ENCODE measurements around the gene ELMO1. TPM values are rescaled to one million over a fixed set of nuclear protein-coding genes. Genes with fewer than 3 reads are reported as not detected.

ELMO1 gene
- total RNA-seq, 2 experiments from 2014 or later: 68.0 to 74.4 TPM

DNA sequence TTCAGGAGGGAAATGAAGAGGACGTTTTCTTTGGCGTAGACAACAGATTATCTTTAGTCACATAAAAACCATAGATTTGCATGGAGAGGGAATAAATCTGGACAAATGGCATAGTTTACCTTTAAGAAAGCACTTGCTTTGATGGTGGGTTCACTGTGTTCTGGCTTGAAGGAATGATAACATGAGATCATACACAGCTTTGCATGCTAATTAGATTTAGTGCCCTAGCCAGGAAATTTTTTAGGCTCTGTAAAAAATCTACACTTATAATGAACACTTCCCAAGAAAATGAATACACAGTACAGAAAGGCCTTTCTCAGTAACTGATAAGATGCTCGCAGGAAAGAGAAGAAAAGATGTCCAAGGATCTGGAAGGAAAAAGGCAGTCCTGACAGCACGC, 506.1 kb downstream of the ELMO1 start:
- no peak for DNase-seq
- Mint-ChIP-seq H3K4me3 (no peak overlapping the region), H3K27ac (no peak overlapping the region), H3K27me3 (no peaks in the 10 kb centered on the region), H3K4me1 (peaks cover 7% of the 10 kb centered on the region), H3K36me3 (peaks cover 93% of the 10 kb centered on the region), H3K9me3 (peaks cover 62% of the 10 kb centered on the region)

DNA sequence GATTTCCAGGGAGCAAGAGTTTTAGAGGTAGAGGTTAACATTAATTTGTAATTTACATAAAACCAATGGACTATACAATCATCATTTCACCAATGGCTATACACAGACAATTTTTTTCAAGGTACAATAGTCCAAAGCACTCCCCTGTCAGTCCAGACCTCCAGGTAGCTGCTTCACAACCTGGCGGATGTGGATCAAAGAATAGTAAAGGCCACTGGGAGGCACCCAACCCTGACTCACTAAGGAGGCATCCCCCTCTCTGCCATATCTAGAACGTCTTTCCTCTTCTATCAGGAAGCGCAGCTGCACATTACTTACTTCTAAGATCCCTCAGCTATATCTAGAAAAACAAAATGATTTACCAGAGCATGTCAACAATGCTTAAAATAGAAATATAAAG, 506.6 kb downstream of the ELMO1 start:
- H3K4me1 Mint-ChIP-seq: peaks cover 7% of the 10 kb centered on the region
- H3K9me3 Mint-ChIP-seq: peaks cover 61% of the 10 kb centered on the region
- H3K27ac Mint-ChIP-seq: no peak overlapping the region
- no peak for DNase-seq
- H3K36me3 Mint-ChIP-seq: peaks cover 93% of the 10 kb centered on the region
- H3K4me3 Mint-ChIP-seq: no peak overlapping the region
- H3K27me3 Mint-ChIP-seq: no peaks in the 10 kb centered on the region

DNA sequence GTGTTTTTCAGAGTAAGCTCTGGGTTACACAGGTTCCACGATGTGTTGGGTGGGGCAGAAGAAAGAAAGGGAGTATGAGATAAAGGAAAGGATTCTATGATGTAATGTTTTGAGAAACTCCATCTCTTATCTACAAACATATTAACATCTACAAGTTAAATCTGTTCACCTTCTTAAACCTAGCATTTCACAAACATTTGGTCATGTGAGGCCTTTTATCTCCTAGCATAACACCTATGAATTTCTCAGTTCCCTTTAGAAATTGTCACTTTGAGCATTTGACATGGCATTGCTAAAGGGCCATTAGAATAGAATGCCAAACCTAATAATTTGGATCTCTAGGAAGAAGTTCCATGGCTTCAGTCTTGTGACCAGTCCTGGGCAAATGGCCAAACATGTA, 507.3 kb downstream of the ELMO1 start:
- Mint-ChIP-seq H3K4me3 (no peak overlapping the region), H3K27ac (no peak overlapping the region), H3K9me3 (peaks cover 63% of the 10 kb centered on the region), H3K36me3 (peaks cover 95% of the 10 kb centered on the region), H3K27me3 (no peaks in the 10 kb centered on the region), H3K4me1 (peaks cover 7% of the 10 kb centered on the region)
- no peak for DNase-seq

DNA sequence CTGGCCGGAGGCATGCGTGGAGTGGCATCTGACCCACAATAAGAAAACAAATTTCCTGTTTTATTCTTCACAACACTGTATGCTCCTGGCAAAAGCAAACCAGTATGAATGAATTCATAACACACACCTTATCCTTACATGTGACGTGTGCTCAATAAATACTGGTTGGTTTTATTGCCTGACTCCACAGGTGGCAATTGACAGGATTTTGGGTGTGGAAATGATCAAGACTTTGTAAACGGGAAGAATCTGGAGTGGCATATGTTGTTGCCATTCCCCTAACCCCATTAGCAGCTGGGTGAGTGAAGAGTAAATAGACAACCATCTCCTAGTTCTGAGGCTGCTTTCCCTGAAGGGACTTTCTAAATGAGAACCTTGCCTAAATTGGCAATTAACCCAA, 508.8 kb downstream of the ELMO1 start:
- Mint-ChIP-seq H3K4me3 (no peak overlapping the region), H3K27me3 (no peaks in the 10 kb centered on the region), H3K4me1 (peaks cover 7% of the 10 kb centered on the region), H3K36me3 (peaks cover 96% of the 10 kb centered on the region), H3K27ac (no peak overlapping the region), H3K9me3 (peaks cover 68% of the 10 kb centered on the region)
- DNase-seq: no peak

DNA sequence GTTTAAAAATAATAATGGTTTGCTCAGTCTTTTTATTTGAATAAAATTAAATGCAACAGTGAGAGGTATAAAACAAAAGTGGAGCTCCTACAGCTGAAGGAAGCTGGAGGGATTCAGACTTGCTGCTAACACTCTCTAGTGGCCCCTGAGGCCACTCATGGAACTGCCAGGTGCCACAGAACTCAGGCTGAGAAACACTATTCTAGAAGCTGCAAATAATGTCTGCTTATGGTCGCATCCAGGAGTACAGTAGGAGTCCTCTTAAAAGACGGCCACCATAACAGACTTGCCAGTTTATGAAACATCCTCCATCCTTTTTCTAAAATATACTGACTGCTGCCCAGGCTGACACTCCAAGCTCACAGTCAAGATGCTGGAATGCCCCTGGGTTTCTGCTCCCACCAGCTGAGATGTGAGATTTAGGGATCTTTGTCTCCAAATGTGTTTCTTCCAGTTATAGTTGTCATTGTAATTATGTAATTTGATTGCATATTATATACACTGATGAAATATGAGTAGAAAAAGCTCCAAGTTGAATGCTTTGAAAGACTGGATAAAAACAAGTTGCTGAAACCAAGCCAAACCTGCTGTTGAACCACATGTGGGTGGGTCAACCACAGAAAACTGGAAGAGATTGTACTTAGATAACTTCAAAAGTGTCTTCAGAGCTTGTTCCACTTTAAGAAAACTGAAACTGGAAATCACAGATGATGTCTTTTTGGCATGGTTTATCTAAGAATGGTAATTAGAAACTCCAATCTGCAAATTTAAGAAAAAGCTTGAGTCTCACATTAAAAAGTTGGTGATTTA, 510.7 kb downstream of the ELMO1 start:
- Mint-ChIP-seq H3K36me3 (peaks cover 90% of the 10 kb centered on the region), H3K27me3 (no peaks in the 10 kb centered on the region), H3K4me3 (no peak overlapping the region), H3K27ac (no peak overlapping the region), H3K9me3 (peaks cover 58% of the 10 kb centered on the region), H3K4me1 (no peaks in the 10 kb centered on the region)
- DNase-seq: no peak

DNA sequence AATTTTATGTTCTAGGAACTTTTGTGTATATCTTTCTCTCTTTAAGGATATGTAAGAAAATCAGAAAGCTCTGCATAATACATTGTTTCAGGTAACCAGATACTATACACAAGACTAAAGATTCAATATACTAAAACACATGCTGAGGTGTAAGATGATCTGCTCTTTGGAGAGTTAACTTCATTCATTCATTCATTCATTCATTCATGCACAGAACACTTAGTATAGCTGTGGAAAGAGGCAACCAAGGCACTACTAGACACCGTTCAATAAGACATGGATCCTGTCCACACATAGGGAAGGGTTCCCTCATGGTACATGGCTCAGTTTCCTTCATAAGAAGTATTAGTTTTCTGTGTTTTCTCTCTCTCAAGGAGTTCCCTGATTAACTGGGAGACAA, 516.8 kb downstream of the ELMO1 start:
- Mint-ChIP-seq H3K4me3 (no peak overlapping the region), H3K27ac (no peak overlapping the region), H3K9me3 (peaks cover 22% of the 10 kb centered on the region), H3K27me3 (no peaks in the 10 kb centered on the region), H3K36me3 (peaks cover 65% of the 10 kb centered on the region), H3K4me1 (no peaks in the 10 kb centered on the region)
- no peak for DNase-seq

DNA sequence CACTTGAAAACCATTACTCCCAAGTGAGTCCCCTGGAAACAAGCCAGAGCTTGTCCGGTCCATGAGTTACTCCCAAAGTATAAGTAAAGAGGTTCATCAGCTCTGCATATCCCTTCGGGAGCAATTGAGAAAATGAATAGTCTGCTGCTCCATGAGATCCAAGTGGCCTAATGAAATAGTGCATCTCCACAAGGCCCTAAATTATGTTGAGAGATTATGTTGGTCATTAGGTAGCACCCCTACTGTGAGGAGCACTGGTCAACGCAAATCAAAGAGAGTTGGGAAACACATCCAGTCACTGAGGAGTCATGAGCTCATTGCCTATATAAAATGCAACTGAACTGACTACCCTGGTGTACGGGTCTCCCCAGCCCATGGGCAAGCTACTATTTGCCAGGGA, 518.9 kb downstream of the ELMO1 start:
- H3K4me1 Mint-ChIP-seq: no peaks in the 10 kb centered on the region
- no peak overlapping the region for H3K27ac Mint-ChIP-seq
- DNase-seq: no peak
- H3K9me3 Mint-ChIP-seq: peaks cover 6% of the 10 kb centered on the region
- H3K27me3 Mint-ChIP-seq: no peaks in the 10 kb centered on the region
- no peak overlapping the region for H3K4me3 Mint-ChIP-seq
- peaks cover 58% of the 10 kb centered on the region for H3K36me3 Mint-ChIP-seq

DNA sequence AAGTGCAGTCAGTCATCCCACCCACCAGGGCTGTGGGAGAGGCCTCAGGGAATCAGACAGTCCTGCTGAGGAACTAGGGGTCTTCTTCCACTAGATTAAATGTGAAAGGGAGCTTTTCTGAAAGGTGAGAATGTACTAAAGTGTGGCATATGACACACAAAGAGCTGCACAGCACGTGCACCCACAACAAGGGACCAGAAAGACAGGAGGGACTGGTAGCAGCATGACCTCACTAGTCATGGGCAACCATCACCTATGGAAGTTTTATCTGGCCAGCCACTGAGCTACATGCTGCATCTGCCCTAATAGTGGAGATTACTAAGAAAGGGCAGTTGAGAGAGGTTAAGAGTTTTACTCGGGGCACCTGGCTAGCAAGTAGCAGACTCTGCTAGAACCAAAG, 519.9 kb downstream of the ELMO1 start:
- H3K27me3 Mint-ChIP-seq: no peaks in the 10 kb centered on the region
- peaks cover 3% of the 10 kb centered on the region for H3K4me1 Mint-ChIP-seq
- H3K36me3 Mint-ChIP-seq: peaks cover 60% of the 10 kb centered on the region
- DNase-seq: no peak
- peaks cover 6% of the 10 kb centered on the region for H3K9me3 Mint-ChIP-seq
- H3K4me3 Mint-ChIP-seq: no peak overlapping the region
- H3K27ac Mint-ChIP-seq: no peak overlapping the region

DNA sequence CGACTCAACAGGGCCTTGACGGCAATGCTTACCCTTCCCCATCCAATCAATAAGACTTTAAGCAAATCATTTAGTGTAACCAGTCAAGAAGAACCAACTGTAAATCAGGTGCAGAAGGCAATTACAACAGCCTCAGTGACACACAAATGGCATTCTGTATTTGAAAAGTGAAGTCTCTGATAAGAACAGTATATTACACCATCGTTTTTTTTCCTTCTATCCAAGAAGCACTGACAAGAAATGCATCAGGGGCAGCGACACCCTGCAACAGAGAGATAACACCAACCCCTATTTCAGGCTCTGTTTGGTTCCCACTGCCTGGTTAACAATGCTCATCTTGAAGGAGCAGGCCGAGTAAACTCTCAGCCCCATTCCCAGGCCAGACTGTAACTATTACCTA, 520.4 kb downstream of the ELMO1 start:
- Mint-ChIP-seq H3K36me3 (peaks cover 59% of the 10 kb centered on the region), H3K27ac (no peak overlapping the region), H3K27me3 (no peaks in the 10 kb centered on the region), H3K4me1 (peaks cover 3% of the 10 kb centered on the region), H3K9me3 (peaks cover 6% of the 10 kb centered on the region), H3K4me3 (no peak overlapping the region)
- no peak for DNase-seq

DNA sequence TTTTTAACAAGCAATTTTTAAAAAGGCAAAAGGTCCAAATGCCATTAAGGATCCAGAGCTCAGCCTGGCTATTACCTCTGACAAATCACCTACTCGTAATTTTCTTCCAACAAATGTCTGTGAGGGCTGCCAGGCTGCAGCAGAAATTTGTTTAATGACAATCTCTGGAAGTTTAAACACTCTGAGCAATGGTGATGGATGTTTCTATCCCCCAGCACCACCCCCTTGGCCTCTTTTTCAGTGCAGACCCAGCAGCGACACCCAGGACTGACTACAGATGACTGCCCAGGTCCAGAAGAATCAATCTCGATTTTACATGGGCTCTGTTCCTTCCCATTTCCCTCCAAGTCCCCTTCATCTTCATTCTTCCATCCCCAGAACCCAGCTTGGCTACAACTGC, 523.0 kb downstream of the ELMO1 start:
- Mint-ChIP-seq H3K9me3 (peaks cover 15% of the 10 kb centered on the region), H3K4me1 (peaks cover 3% of the 10 kb centered on the region), H3K27ac (no peak overlapping the region), H3K27me3 (no peaks in the 10 kb centered on the region), H3K4me3 (no peak overlapping the region), H3K36me3 (peaks cover 60% of the 10 kb centered on the region)
- no peak for DNase-seq

DNA sequence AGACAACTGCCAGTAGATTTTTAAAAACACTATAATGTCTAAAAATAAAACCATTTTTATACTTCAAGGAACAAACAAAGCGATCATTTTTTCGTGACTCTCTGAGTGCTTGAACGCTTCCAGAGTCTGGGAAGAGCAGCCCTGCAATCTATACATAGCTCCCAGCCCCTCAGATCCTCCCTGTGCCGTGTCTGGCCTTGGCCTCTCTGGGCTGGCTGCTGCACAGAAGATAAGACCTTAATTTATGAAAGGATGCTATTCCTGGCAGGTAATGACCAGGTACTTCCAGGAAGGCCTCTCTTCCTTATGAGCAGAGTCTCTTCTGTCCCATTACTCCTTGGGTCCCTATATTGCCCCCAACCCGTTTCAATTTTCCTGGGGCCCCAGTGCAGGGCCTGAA, 523.5 kb downstream of the ELMO1 start:
- H3K27me3 Mint-ChIP-seq: no peaks in the 10 kb centered on the region
- H3K27ac Mint-ChIP-seq: no peak overlapping the region
- peaks cover 57% of the 10 kb centered on the region for H3K36me3 Mint-ChIP-seq
- no peak for DNase-seq
- peaks cover 15% of the 10 kb centered on the region for H3K9me3 Mint-ChIP-seq
- peaks cover 3% of the 10 kb centered on the region for H3K4me1 Mint-ChIP-seq
- no peak overlapping the region for H3K4me3 Mint-ChIP-seq

DNA sequence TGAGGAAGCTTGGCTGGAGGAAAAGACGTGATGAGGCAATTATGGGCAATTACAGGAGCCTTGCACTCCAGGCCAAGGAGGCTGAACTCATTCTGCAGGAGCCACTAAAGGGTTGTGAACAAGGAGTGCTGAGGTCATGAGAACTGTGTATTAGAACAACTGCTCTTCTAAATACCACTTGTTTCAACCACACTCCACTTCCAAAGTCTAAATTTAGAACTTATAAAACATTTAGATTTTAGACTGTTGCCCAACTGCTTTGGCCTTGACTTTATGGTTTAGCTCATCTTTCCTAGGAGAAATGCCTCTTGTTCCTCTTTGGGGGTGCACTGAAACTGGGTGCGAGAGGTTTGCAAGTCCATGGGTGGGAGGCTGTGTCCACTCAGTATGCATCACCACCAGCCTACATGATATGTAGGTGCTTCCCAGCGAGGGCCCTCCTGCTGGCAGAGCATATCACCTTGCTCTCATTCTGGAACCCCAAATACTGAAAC, 524.7 kb downstream of the ELMO1 start:
- DNase-seq: no peak
- H3K27ac Mint-ChIP-seq: no peak overlapping the region
- H3K4me3 Mint-ChIP-seq: no peak overlapping the region
- H3K27me3 Mint-ChIP-seq: no peaks in the 10 kb centered on the region
- H3K9me3 Mint-ChIP-seq: peaks cover 15% of the 10 kb centered on the region
- H3K36me3 Mint-ChIP-seq: peaks cover 53% of the 10 kb centered on the region
- peaks cover 3% of the 10 kb centered on the region for H3K4me1 Mint-ChIP-seq

DNA sequence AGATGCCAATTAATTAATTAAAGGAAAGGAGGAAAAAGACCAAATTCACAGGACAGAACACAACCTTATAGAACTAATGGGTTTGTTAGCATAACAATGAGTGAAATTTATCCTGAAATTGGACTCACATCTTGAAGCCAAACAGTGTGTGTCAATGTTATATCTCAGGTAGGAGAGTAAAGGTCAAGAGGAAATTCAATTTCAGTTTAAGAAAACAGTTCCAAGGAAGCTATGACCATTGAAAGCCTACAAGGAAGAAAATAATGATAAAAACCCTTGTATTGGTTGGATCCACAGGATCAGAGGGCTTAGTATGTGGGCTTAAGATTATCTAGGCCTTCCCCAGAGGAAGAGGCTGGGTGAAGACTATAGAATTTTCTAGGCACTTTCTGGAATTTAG, 525.5 kb downstream of the ELMO1 start:
- peaks cover 13% of the 10 kb centered on the region for H3K9me3 Mint-ChIP-seq
- H3K4me3 Mint-ChIP-seq: no peak overlapping the region
- no peak overlapping the region for H3K27ac Mint-ChIP-seq
- no peaks in the 10 kb centered on the region for H3K27me3 Mint-ChIP-seq
- no peak for DNase-seq
- peaks cover 50% of the 10 kb centered on the region for H3K36me3 Mint-ChIP-seq
- H3K4me1 Mint-ChIP-seq: peaks cover 3% of the 10 kb centered on the region

DNA sequence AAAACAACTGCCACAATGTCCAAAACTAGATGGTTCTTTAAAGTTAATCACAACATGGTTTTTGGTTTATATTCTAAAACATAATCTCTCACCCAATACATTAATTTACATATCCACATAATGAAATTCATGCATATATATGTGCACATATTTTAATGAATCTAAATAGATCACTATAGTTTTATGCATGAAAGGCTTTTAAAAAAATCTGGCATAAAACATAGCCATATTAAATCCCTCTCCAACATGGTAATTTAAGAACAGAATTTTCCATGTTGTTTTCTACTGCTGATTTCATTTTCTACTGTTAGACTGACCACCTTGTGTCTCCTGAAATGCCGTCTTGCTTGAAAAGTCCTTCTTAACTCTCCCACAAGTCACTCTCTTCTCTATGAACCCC, 528.2 kb downstream of the ELMO1 start:
- peaks cover 53% of the 10 kb centered on the region for H3K36me3 Mint-ChIP-seq
- no peak overlapping the region for H3K27ac Mint-ChIP-seq

DNA sequence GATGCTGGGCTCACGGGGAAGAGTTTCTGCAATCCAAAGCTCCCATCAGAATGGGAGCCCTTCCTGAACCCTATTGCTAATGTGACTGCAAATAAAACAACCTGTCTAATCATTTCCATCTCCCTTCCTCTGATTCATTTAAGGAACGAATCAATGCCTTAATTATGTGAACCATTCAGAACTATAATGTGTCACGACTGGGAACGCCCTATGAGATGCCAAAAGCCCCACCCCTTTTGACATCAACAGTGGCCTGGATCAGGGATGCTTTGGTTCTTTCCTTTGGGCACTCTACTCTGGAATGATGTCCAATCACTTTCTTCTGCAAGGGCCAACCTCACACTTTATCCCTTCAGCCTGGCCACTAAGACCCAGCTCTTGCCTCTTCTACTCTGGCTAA, 528.9 kb downstream of the ELMO1 start:
- peaks cover 5% of the 10 kb centered on the region for H3K4me1 Mint-ChIP-seq
- H3K4me3 Mint-ChIP-seq: no peak overlapping the region
- H3K27ac Mint-ChIP-seq: no peak overlapping the region
- DNase-seq: no peak
- no peaks in the 10 kb centered on the region for H3K27me3 Mint-ChIP-seq
- peaks cover 51% of the 10 kb centered on the region for H3K36me3 Mint-ChIP-seq
- H3K9me3 Mint-ChIP-seq: peaks cover 12% of the 10 kb centered on the region

More for the DNA sequence above, 528.2 kb downstream of the ELMO1 start:
- H3K4me3 Mint-ChIP-seq: no peak overlapping the region
- H3K27me3 Mint-ChIP-seq: no peaks in the 10 kb centered on the region
- H3K4me1 Mint-ChIP-seq: peaks cover 4% of the 10 kb centered on the region
- peaks cover 12% of the 10 kb centered on the region for H3K9me3 Mint-ChIP-seq
- no peak for DNase-seq

DNA sequence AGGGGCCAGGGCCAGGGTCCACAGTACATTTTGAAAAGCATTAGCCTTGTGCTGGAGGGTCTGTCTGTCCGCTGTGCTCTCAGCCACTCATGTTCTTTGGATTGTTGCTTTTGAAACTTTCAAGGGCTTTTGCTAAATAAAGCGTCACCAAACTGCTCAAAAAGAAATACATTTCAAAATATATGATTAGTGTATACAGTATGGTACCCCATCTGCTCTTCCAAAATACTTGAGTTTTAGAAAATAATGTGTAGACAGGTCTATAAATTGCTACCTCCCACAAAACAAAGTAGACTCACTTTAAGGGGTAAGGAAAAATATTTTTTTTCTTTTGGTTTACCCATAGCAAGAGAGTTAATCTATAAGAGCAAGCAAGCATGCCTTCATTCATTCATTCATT, 530.1 kb downstream of the ELMO1 start:
- no peak overlapping the region for H3K27ac Mint-ChIP-seq
- DNase-seq: no peak
- H3K4me1 Mint-ChIP-seq: peaks cover 2% of the 10 kb centered on the region
- H3K36me3 Mint-ChIP-seq: peaks cover 48% of the 10 kb centered on the region
- no peaks in the 10 kb centered on the region for H3K27me3 Mint-ChIP-seq
- no peak overlapping the region for H3K4me3 Mint-ChIP-seq
- peaks cover 12% of the 10 kb centered on the region for H3K9me3 Mint-ChIP-seq
